OCI-LY1 (cell line): Measurements from ENCODE around the gene TENM4.

ENCODE experiments used
- H2AFZ ChIP-seq: fragments of 200-600 bp; sonication (generic), shearing (Covaris generic); 2 replicates; pipeline ENCODE4 v1.6.0; 2014; ENCODE audit warnings: antibody characterized with exemption, mild to moderate bottlenecking, low read length
- H3F3A ChIP-seq: fragments of 200-600 bp; sonication (generic), shearing (Covaris generic); 2 replicates; pipeline ENCODE4 v1.6.0; 2014; ENCODE audit warnings: mild to moderate bottlenecking, antibody characterized with exemption, low read length, moderate library complexity; ENCODE audit not compliant: insufficient read depth
- H3K27ac ChIP-seq: fragments of 200-600 bp; sonication (generic); 2 replicates; pipeline ENCODE4 v1.5.1; 2014; ENCODE audit warnings: low read length, mixed run types, mild to moderate bottlenecking, low read depth; ENCODE audit not compliant: poor library complexity, severe bottlenecking
- H3K27me3 ChIP-seq: fragments of 200-600 bp; sonication (generic); 2 replicates; pipeline ENCODE4 v1.6.0; 2014; ENCODE audit warnings: antibody characterized with exemption, mild to moderate bottlenecking, low read length, moderate library complexity; ENCODE audit not compliant: insufficient read depth
- H3K36me3 ChIP-seq: fragments of 200-600 bp; sonication (generic); 2 replicates; pipeline ENCODE4 v1.6.1; 2014; ENCODE audit warnings: mild to moderate bottlenecking, antibody characterized with exemption, low read length, moderate library complexity, mixed read lengths; ENCODE audit not compliant: insufficient read depth
- H3K4me1 ChIP-seq: fragments of 200-600 bp; sonication (generic); 2 replicates; pipeline ENCODE4 v1.5.1; 2014; ENCODE audit warnings: mild to moderate bottlenecking, low read length, moderate library complexity; ENCODE audit not compliant: insufficient read depth, severe bottlenecking
- H3K4me2 ChIP-seq: fragments of 200-600 bp; sonication (generic), shearing (Covaris generic); 2 replicates; pipeline ENCODE4 v1.6.1; 2014; ENCODE audit warnings: low read length
- H3K4me3 ChIP-seq: fragments of 200-600 bp; sonication (generic); 2 replicates; pipeline ENCODE4 v1.5.1; 2014; ENCODE audit warnings: low read length, low read depth, mild to moderate bottlenecking, mixed read lengths; ENCODE audit not compliant: poor library complexity, severe bottlenecking
- H3K79me2 ChIP-seq: fragments of 200-600 bp; shearing (Covaris generic); 2 replicates; pipeline ENCODE4 v1.6.1; 2016; ENCODE audit warnings: mixed run types, low read length, mixed read lengths; ENCODE audit not compliant: insufficient read depth
- H3K9ac ChIP-seq: fragments of 200-600 bp; sonication (generic), shearing (Covaris generic); 2 replicates; pipeline ENCODE4 v1.6.1; 2014; ENCODE audit warnings: mild to moderate bottlenecking, low read length, mixed read lengths
- H3K9me2 ChIP-seq: fragments of 200-600 bp; sonication (generic), shearing (Covaris generic); 2 replicates; pipeline ENCODE4 v1.6.1; 2014; ENCODE audit warnings: low read depth, mild to moderate bottlenecking, low read length, mixed read lengths
- H3K9me3 ChIP-seq: fragments of 200-600 bp; shearing (Covaris generic); 2 replicates; pipeline ENCODE4 v1.6.1; 2014; ENCODE audit warnings: low read length, mixed read lengths
- H4K20me1 ChIP-seq: fragments of 200-600 bp; sonication (generic), shearing (Covaris generic); 2 replicates; pipeline ENCODE4 v1.6.0; 2016; ENCODE audit warnings: mild to moderate bottlenecking, low read length; ENCODE audit not compliant: insufficient read depth
- EZH2 ChIP-seq: fragments of 200-600 bp; sonication (generic), shearing (Covaris generic); IDR thresholded peaks from 2 replicates; pipeline ENCODE4 v1.8.0; 2017; ENCODE audit warnings: borderline replicate concordance, mixed run types, mild to moderate bottlenecking, antibody characterized with exemption, low read length, moderate library complexity, mixed read lengths
- TF ChIP-seq, protein P1 (sequence below): fragments of 200-600 bp; sonication (generic), shearing (Covaris generic); IDR thresholded peaks from 2 replicates; pipeline ENCODE4 v1.5.1; 2017; ENCODE audit warnings: mild to moderate bottlenecking, antibody characterized with exemption, low read length, moderate library complexity, mixed read lengths

TENM4 gene

DNA sequence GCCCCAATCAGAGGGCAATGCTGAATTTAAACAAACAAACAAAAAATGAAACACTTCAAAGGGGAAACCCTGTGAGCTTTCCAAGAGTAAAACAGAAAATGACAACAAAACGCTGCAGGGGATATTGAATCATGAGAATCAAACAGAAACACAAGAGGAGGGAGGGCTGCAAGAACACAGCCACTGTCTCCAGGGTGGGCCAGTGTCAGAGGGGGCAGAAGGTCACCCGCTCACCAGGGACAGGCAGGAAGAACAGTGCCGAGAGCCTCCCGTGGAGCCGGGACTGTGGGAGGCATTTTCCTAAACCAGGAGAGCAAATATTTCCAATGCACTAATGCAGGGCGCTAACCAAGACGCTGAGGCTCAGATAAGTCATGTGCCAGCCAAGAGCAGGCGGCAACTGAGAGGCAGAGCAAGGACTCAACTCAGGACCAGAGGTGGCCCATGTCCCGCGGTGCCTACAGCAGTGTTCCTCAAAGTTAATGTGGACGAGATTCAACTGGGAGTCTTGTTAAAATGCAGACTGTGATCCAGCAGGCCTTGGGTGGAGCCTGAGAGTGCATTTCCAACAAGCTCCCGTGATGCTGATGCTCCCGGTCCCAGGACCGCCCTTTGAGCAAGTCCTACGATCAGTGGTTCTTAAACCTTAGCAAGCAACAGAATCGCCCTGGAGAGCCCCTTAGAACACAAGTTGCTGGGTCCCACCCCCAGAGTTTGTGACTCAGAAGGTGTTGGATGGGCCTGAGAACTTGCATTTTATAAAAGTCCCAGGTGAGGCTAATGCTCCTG lies 197.2 kb downstream of the TENM4 start:
- Histone ChIP-seq H3K9ac (no peak overlapping the region), H3K4me1 (no peaks in the 10 kb centered on the region), H4K20me1 (no peaks in the 10 kb centered on the region), H3K27me3 (no peaks in the 10 kb centered on the region; the same call in 1 of the 2 replicates), H3K9me2 (no peaks in the 10 kb centered on the region), H3K79me2 (no peaks in the 10 kb centered on the region), H2AFZ (no peak overlapping the region), H3K4me2 (no peak overlapping the region), H3K4me3 (no peak overlapping the region), H3K36me3 (no peaks in the 10 kb centered on the region), H3K27ac (no peak overlapping the region), H3K9me3 (no peaks in the 10 kb centered on the region), H3F3A (no peaks in the 10 kb centered on the region)
- no peak for TF ChIP-seq EZH2
- TF ChIP-seq, protein P1, sequence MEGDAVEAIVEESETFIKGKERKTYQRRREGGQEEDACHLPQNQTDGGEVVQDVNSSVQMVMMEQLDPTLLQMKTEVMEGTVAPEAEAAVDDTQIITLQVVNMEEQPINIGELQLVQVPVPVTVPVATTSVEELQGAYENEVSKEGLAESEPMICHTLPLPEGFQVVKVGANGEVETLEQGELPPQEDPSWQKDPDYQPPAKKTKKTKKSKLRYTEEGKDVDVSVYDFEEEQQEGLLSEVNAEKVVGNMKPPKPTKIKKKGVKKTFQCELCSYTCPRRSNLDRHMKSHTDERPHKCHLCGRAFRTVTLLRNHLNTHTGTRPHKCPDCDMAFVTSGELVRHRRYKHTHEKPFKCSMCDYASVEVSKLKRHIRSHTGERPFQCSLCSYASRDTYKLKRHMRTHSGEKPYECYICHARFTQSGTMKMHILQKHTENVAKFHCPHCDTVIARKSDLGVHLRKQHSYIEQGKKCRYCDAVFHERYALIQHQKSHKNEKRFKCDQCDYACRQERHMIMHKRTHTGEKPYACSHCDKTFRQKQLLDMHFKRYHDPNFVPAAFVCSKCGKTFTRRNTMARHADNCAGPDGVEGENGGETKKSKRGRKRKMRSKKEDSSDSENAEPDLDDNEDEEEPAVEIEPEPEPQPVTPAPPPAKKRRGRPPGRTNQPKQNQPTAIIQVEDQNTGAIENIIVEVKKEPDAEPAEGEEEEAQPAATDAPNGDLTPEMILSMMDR = no peak

DNA sequence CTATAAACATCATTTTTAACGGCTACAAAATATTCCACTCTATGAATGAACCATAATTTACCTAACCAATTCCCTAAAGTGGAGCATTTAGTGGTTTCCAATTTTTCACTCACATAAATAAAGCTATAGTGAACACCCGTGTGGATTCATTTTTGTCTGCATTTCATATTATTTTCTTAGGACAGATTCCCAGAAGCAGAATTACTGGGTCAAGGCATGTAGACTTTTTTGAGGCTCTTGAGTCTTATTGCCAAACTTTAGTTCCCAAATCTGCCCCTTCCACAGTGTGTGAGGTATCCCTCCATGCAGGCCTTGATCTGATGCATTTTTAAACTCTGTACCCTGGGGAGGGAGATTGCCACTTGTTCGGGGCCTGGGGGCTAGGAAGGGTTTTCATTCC lies 198.2 kb downstream of the TENM4 start:
- Histone ChIP-seq H3K27me3 (no peaks in the 10 kb centered on the region; the same call in 1 of the 2 replicates), H3K79me2 (no peaks in the 10 kb centered on the region), H3K4me1 (no peaks in the 10 kb centered on the region), H3F3A (no peaks in the 10 kb centered on the region), H3K9me3 (no peaks in the 10 kb centered on the region), H3K36me3 (no peaks in the 10 kb centered on the region), H3K4me2 (no peak overlapping the region), H2AFZ (no peak overlapping the region), H3K27ac (no peak overlapping the region), H3K4me3 (no peak overlapping the region), H4K20me1 (no peaks in the 10 kb centered on the region), H3K9ac (no peak overlapping the region), H3K9me2 (no peaks in the 10 kb centered on the region)
- TF ChIP-seq, protein P1 = no peak
- no peak for TF ChIP-seq EZH2

DNA sequence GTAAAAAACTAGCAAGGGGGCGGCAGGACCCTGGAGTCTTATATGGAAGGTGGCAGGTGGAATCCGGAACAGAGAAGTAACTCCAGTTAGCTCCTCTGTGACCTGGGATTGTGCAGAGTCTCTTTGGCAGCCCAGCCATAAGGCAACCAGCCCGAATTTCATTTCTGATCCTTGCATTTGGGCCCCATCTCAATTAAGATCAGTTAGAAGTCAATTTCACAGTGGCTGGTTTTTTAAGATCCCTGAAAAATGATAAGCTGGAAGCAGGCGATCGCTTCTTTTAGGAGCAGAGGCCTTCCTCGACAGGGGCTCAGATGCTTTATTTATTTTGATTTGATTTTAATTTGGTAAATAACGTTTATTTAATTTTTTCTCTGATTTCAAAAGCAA lies 199.0 kb downstream of the TENM4 start:
- H2AFZ ChIP-seq = no peak overlapping the region
- no peaks in the 10 kb centered on the region for H4K20me1 ChIP-seq
- no peaks in the 10 kb centered on the region for H3K79me2 ChIP-seq
- H3K27ac ChIP-seq = no peak overlapping the region
- no peaks in the 10 kb centered on the region for H3K9me2 ChIP-seq
- no peak overlapping the region for H3K4me3 ChIP-seq
- H3K36me3 ChIP-seq = no peaks in the 10 kb centered on the region
- TF ChIP-seq, protein P1 = no peak
- TF ChIP-seq EZH2 = no peak
- no peaks in the 10 kb centered on the region for H3K4me1 ChIP-seq
- H3F3A ChIP-seq = no peaks in the 10 kb centered on the region
- H3K27me3 ChIP-seq = no peaks in the 10 kb centered on the region; the same call in 1 of the 2 replicates
- H3K9me3 ChIP-seq = no peaks in the 10 kb centered on the region
- H3K4me2 ChIP-seq = no peak overlapping the region
- H3K9ac ChIP-seq = no peak overlapping the region
